ENCODE data around the gene EMCN. TPM values are rescaled to one million over a fixed set of nuclear protein-coding genes. Genes with fewer than 3 reads are reported as not detected.

EMCN gene
- total and polyA plus RNA-seq, 10 donors, result 0.50 to 4.4 (median 3.0) TPM

GRCh38 chr4:100489305-100489704, 28.5 kb downstream of the EMCN start:
- H3K4me1 ChIP-seq, result no peaks in the 10 kb centered on the region

DNA sequence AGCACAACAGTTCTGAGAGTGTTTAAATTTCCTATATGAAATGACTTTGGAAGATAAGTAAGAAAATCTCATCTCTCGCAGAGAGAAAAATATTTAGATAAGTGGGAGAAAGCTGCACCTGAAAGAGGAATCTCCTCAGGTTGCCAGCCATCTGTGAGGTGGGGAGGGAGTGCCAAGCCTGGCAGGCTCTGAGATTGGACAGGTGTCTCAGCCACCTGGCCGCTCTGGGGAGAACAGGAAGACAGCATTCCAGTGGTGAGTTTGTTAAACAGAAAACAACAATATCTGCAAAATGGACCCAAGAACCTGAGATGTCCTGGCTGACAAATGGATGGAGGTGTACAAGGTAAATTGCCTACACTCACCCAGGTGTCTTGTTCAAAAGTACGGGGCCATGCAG, 31.3 kb downstream of the EMCN start:
- TF ChIP-seq, protein P1, sequence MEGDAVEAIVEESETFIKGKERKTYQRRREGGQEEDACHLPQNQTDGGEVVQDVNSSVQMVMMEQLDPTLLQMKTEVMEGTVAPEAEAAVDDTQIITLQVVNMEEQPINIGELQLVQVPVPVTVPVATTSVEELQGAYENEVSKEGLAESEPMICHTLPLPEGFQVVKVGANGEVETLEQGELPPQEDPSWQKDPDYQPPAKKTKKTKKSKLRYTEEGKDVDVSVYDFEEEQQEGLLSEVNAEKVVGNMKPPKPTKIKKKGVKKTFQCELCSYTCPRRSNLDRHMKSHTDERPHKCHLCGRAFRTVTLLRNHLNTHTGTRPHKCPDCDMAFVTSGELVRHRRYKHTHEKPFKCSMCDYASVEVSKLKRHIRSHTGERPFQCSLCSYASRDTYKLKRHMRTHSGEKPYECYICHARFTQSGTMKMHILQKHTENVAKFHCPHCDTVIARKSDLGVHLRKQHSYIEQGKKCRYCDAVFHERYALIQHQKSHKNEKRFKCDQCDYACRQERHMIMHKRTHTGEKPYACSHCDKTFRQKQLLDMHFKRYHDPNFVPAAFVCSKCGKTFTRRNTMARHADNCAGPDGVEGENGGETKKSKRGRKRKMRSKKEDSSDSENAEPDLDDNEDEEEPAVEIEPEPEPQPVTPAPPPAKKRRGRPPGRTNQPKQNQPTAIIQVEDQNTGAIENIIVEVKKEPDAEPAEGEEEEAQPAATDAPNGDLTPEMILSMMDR (IDR thresholded peaks at IDR 0.05 in 8 of 11, conservative IDR thresholded peaks at IDR 0.05 in 3 of 11), result no peak
- no peak for TF ChIP-seq POLR2AphosphoS5 (IDR thresholded peaks at IDR 0.05)

More at GRCh38 chr4:100489305-100489704, 28.5 kb downstream of the EMCN start:
- peaks cover 0 to 31% (median 24%) of the 10 kb centered on the region in 8 donors for H3K9me3 ChIP-seq
- H3K4me3 ChIP-seq, result no peak overlapping the region
- no peaks in the 10 kb centered on the region for H3K27me3 ChIP-seq (replicated peaks in 1 of 7)
- no peaks in the 10 kb centered on the region for H3K36me3 ChIP-seq
- TF ChIP-seq POLR2AphosphoS5 (IDR thresholded peaks at IDR 0.05) (no peak), POLR2A (IDR thresholded peaks at IDR 0.05) (no peak)
- TF ChIP-seq, protein P1 (IDR thresholded peaks at IDR 0.05 in 8 of 11, conservative IDR thresholded peaks at IDR 0.05 in 3 of 11), result no peak
- intact Hi-C loops (cut with DNase I; ENCODE audit: low total_unique reads), result no loop called here
- H3K27ac ChIP-seq, result no peak overlapping the region
- no peak for DNase-seq

DNA sequence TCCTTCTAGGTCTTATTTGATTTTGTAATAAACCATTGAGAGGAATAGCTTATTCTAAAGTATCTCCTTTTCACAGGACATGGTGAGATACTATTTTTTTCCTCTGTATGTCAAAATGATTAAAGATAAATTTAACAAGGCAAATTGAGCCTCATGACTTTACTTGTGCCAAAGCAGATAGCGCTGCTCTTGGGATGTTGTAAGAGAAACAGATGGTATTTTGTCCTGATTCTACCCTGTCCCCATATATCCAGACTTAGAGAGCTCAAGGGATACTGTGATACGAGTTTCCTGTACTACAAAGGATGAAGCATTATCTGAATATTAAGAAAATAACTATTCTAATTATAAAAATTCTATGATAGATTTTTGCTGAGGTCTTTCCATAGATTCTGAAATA, 34.0 kb downstream of the EMCN start:
- WGBS, 5 donors, result 71 to 85% (median 80%) methylated on average over 2 of the region's 2 CpGs
- Histone ChIP-seq H3K27me3 (replicated peaks in 1 of 7) (no peaks in the 10 kb centered on the region), H3K27ac (no peak overlapping the region), H3K9me3 (no peaks in the 10 kb centered on the region), H3K36me3 (no peaks in the 10 kb centered on the region), H3K4me1 (no peaks in the 10 kb centered on the region), H3K4me3 (no peak overlapping the region)
- TF ChIP-seq POLR2AphosphoS5 (IDR thresholded peaks at IDR 0.05) (no peak), POLR2A (IDR thresholded peaks at IDR 0.05) (no peak)
- TF ChIP-seq, protein P1 (IDR thresholded peaks at IDR 0.05 in 8 of 11, conservative IDR thresholded peaks at IDR 0.05 in 3 of 11), result no peak
- no peak for DNase-seq
- intact Hi-C loops (cut with DNase I; ENCODE audit: low total_unique reads), result no loop called here

More for the DNA sequence above, 31.3 kb downstream of the EMCN start:
- Histone ChIP-seq H3K27me3 (replicated peaks in 1 of 7) (no peaks in the 10 kb centered on the region), H3K27ac (no peak overlapping the region), H3K4me3 (no peak overlapping the region), H3K36me3 (no peaks in the 10 kb centered on the region), H3K9me3 (peaks cover 0 to 11% (median 5%) of the 10 kb centered on the region in 8 donors), H3K4me1 (no peaks in the 10 kb centered on the region)
- intact Hi-C loops (cut with DNase I; ENCODE audit: low total_unique reads), result no loop called here
- DNase-seq, result no peak
- 87 to 97% (median 90%) methylated on average over 3 of the region's 3 CpGs for WGBS, 5 donors

- Histone ChIP-seq H3K27me3 (replicated peaks in 1 of 7) (no peaks in the 10 kb centered on the region), H3K4me3 (no peak overlapping the region), H3K4me1 (no peaks in the 10 kb centered on the region), H3K9me3 (peaks cover 0 to 3% (median 0%) of the 10 kb centered on the region in 8 donors), H3K27ac (no peak overlapping the region), H3K36me3 (no peaks in the 10 kb centered on the region)
- no peak for TF ChIP-seq POLR2AphosphoS5 (IDR thresholded peaks at IDR 0.05)
- TF ChIP-seq, protein P1 (IDR thresholded peaks at IDR 0.05 in 8 of 11, conservative IDR thresholded peaks at IDR 0.05 in 3 of 11), result no peak
- no peak for DNase-seq
- intact Hi-C loops (cut with DNase I; ENCODE audit: low total_unique reads), result no loop called here
- 0 to 80% (median 48%) methylated on average over 1 of the region's 1 CpG for WGBS, 5 donors
Observed at GRCh38 chr4:100479971-100480370, 37.9 kb downstream of the EMCN start.

Measured in spleen (tissue), 11 donors.